Esophagus squamous epithelium (tissue), 5 donors: Measurements from ENCODE around the gene FTCDNL1. TPM values are rescaled to one million over a fixed set of nuclear protein-coding genes. Genes with fewer than 3 reads are reported as not detected.

Experiments used
- DNase-seq: peaks from one replicate; lab custom pipeline; 2025; lab: John Stamatoyannopoulos, UW
- H3K27ac ChIP-seq, 4 donors: fragments of 200-600 bp; sonication (generic); one replicate each; pipeline ENCODE4 v1.5.1; 2016 to 2019; ENCODE audit warnings: mild to moderate bottlenecking in 1 of 4
- H3K27me3 ChIP-seq, 4 donors: fragments of 200-600 bp; sonication (generic); 1 replicate in 3 of 4; 2 replicates in 1 of 4; pipeline versions ENCODE4 v1.5.1 to v1.6.0; 2017 to 2021; ENCODE audit warnings: antibody characterized with exemption in 1 of 4
- H3K36me3 ChIP-seq, 3 donors: fragments of 200-600 bp; sonication (generic); one replicate each; pipeline ENCODE4 v1.5.1; 2016 to 2019
- H3K4me1 ChIP-seq, 3 donors: fragments of 200-600 bp; sonication (generic); one replicate each; pipeline ENCODE4 v1.5.1; 2017 to 2019
- H3K4me3 ChIP-seq, 4 donors: fragments of 200-600 bp; sonication (generic); 1 replicate in 3 of 4; 2 replicates in 1 of 4; pipeline ENCODE4 v1.5.1; 2016 to 2019; ENCODE audit warnings: mild to moderate bottlenecking in 2 of 4, moderate library complexity in 1 of 4
- H3K9me3 ChIP-seq, 3 donors: fragments of 200-600 bp; sonication (generic); one replicate each; pipeline ENCODE4 v1.5.1; 2016 to 2019
- CTCF ChIP-seq, 6 experiments: fragments of 450-650 bp in 4 of 6; fragments of 200-600 bp in 2 of 6; sonication (generic) in 2 of 6; IDR thresholded peaks; one replicate each; pipeline ENCODE4 v1.5.1; 2016 to 2019; ENCODE audit warnings: antibody characterized with exemption in 6 of 6, mild to moderate bottlenecking in 4 of 6, moderate library complexity in 4 of 6
- POLR2A ChIP-seq, 4 donors: fragments of 450-650 bp; IDR thresholded peaks; one replicate each; pipeline ENCODE4 v1.6.1; 2017; ENCODE audit warnings: antibody characterized with exemption in 4 of 4, mild to moderate bottlenecking in 4 of 4, moderate library complexity in 3 of 4
- WGBS, 2 donors: methylation state at CpG; one replicate each; pipeline ENCODE4 v1.1.5; 2018; 5-methylcytosine and 5-hydroxymethylcytosine counted together
- intact Hi-C: fragments of 100-400 bp; cut with DNase I; formaldehyde crosslinking; loops from one replicate; pipeline ENCODE4 v1.15.0; 2022
- total RNA-seq, 4 donors: library from RNA; depleted of rRNA; stranded (reverse); fragments of >200 nt; gene quantifications; one replicate each; pipeline ENCODE4 v1.1.0, GENCODE V29; 2016
- donor health status: DM: yes; HTN: yes; CAD: no.

Gene FTCDNL1
- total RNA-seq, 4 donors from 2014 or later: 1.3 to 5.0 (median 2.6) TPM

GRCh38 chr2:199818026-199818425 lies 33.0 kb downstream of the FTCDNL1 start:
- Histone ChIP-seq H3K27me3 (no peaks in the 10 kb centered on the region), H3K36me3 (no peaks in the 10 kb centered on the region), H3K9me3 (no peaks in the 10 kb centered on the region), H3K4me3 (no peak overlapping the region), H3K4me1 (peaks cover 0 to 6% (median 0%) of the 10 kb centered on the region in 3 donors), H3K27ac (no peak overlapping the region)
- intact Hi-C loops: no loop called here
- TF ChIP-seq POLR2A (IDR thresholded peaks at IDR 0.05) (no peak), CTCF (IDR thresholded peaks at IDR 0.05) (no peak)
- no peak for DNase-seq
- WGBS, 2 donors: 66 to 79% methylated on average over 2 of the region's 2 CpGs

GRCh38 chr2:199814817-199815211 lies 36.2 kb downstream of the FTCDNL1 start:
- no peak for DNase-seq
- H3K9me3 ChIP-seq: no peaks in the 10 kb centered on the region
- H3K4me3 ChIP-seq: no peak overlapping the region
- intact Hi-C loops: no loop called here
- TF ChIP-seq POLR2A (IDR thresholded peaks at IDR 0.05) (no peak), CTCF (IDR thresholded peaks at IDR 0.05) (no peak)
- H3K27me3 ChIP-seq: no peaks in the 10 kb centered on the region
- H3K36me3 ChIP-seq: no peaks in the 10 kb centered on the region
- H3K4me1 ChIP-seq: peaks cover 0 to 6% (median 0%) of the 10 kb centered on the region in 3 donors
- H3K27ac ChIP-seq: no peak overlapping the region

- no peak for TF ChIP-seq CTCF (IDR thresholded peaks at IDR 0.05)
- TF ChIP-seq POLR2A (IDR thresholded peaks at IDR 0.05): no peak
- H3K4me3 ChIP-seq: no peak overlapping the region
- H3K9me3 ChIP-seq: no peaks in the 10 kb centered on the region
- H3K27ac ChIP-seq: no peak overlapping the region
- intact Hi-C loops: no loop called here
- no peaks in the 10 kb centered on the region for H3K27me3 ChIP-seq
- H3K36me3 ChIP-seq: no peaks in the 10 kb centered on the region
- 60 to 61% methylated on average over 6 of the region's 6 CpGs for WGBS, 2 donors
- peaks cover 0 to 3% (median 0%) of the 10 kb centered on the region in 3 donors for H3K4me1 ChIP-seq
- no peak for DNase-seq
These were observed 36.7 kb downstream of the FTCDNL1 start for GRCh38 chr2:199814101-199814816.

GRCh38 chr2:199812493-199812892 lies 38.5 kb downstream of the FTCDNL1 start:
- Histone ChIP-seq H3K4me3 (no peak overlapping the region), H3K27me3 (no peaks in the 10 kb centered on the region), H3K4me1 (no peaks in the 10 kb centered on the region), H3K36me3 (no peaks in the 10 kb centered on the region), H3K27ac (no peak overlapping the region), H3K9me3 (no peaks in the 10 kb centered on the region)
- intact Hi-C loops: no loop called here
- TF ChIP-seq POLR2A (IDR thresholded peaks at IDR 0.05): no peak
- TF ChIP-seq CTCF (IDR thresholded peaks at IDR 0.05): no peak
- 83 to 87% methylated on average over 8 of the region's 8 CpGs for WGBS, 2 donors
- no peak for DNase-seq

GRCh38 chr2:199811346-199811745 lies 39.6 kb downstream of the FTCDNL1 start:
- 80 to 90% methylated on average over 2 of the region's 2 CpGs for WGBS, 2 donors
- H3K27me3 ChIP-seq: no peaks in the 10 kb centered on the region

More at GRCh38 chr2:199811346-199811745, 39.6 kb downstream of the FTCDNL1 start:
- Histone ChIP-seq H3K27ac (no peak overlapping the region), H3K4me3 (no peak overlapping the region), H3K9me3 (no peaks in the 10 kb centered on the region), H3K36me3 (no peaks in the 10 kb centered on the region), H3K4me1 (no peaks in the 10 kb centered on the region)
- DNase-seq: no peak
- TF ChIP-seq CTCF (IDR thresholded peaks at IDR 0.05) (no peak), POLR2A (IDR thresholded peaks at IDR 0.05) (no peak)
- intact Hi-C loops: no loop called here
